IMR-90 (cell line): ENCODE measurements around the gene SLX4IP. TPM values are rescaled to one million over a fixed set of nuclear protein-coding genes. Genes with fewer than 3 reads are reported as not detected.

Experiments used
- ATAC-seq: fragments of 200-7000 bp; cut with Tn5 transposase; 2 replicates; pipeline ENCODE4 v1.9.1; 2020; ENCODE audit warnings: low read depth, mild to moderate bottlenecking, moderate library complexity
- BruUV-seq: library from RNA; stranded (reverse); fragments of 400-500 nt; replicated peaks from 2 replicates; lab custom pipeline; 2021; lab: Mats Ljungman, UMichigan
- CTCF ChIA-PET: fragments of 300-600 bp; formaldehyde crosslinking; extraction: SDS; loops from one replicate; lab custom pipeline; 2021; ENCODE audit warnings: antibody characterized with exemption; lab: Yijun Ruan, JAX
- POLR2A ChIA-PET: fragments of 300-600 bp; sonication (Branson Sonifier 250); formaldehyde crosslinking; loops from one replicate; lab custom pipeline; 2022; ENCODE audit warnings: antibody characterized with exemption; ENCODE audit not compliant: unreplicated experiment; lab: Charles Lee
- DNase-seq: peaks from one replicate; pipeline ENCODE4 v3.0.0; 2013
- H2AFZ ChIP-seq: replicated peaks from 2 replicates; pipeline ENCODE3; 2013; ENCODE audit warnings: low read length, mild to moderate bottlenecking; ENCODE audit not compliant: poor library complexity
- H2AK5ac ChIP-seq: 2 replicates; pipeline ENCODE4 v1.6.1; 2013; ENCODE audit warnings: low read depth, low read length, inconsistent platforms
- H2AK9ac ChIP-seq: replicated peaks from 2 replicates; pipeline ENCODE3; 2013; ENCODE audit warnings: mild to moderate bottlenecking, low read depth, low read length, moderate library complexity; ENCODE audit not compliant: poor library complexity
- H2BK120ac ChIP-seq: 2 replicates; pipeline ENCODE4 v1.6.1; 2013; ENCODE audit warnings: low read depth, low read length, inconsistent platforms
- H2BK15ac ChIP-seq: 3 replicates; pipeline ENCODE4 v1.6.1; 2013; ENCODE audit warnings: low read depth, low read length, inconsistent platforms
- H2BK20ac ChIP-seq: 2 replicates; pipeline ENCODE4 v1.6.1; 2013; ENCODE audit warnings: low read depth, mild to moderate bottlenecking, inconsistent platforms, low read length, moderate library complexity
- H2BK5ac ChIP-seq: 2 replicates; pipeline ENCODE4 v1.6.1; 2013; ENCODE audit warnings: mild to moderate bottlenecking, low read depth, low read length, inconsistent platforms; ENCODE audit not compliant: poor library complexity, severe bottlenecking
- H3K14ac ChIP-seq: replicated peaks from 2 replicates; pipeline ENCODE4 v1.6.1; 2013; ENCODE audit warnings: low read depth, low read length, inconsistent platforms
- H3K18ac ChIP-seq: 2 replicates; pipeline ENCODE4 v1.6.1; 2013; ENCODE audit warnings: low read depth, low read length, control low read depth
- H3K23ac ChIP-seq: 2 replicates; pipeline ENCODE4 v1.6.1; 2013; ENCODE audit warnings: low read depth, low read length, inconsistent platforms
- H3K27ac ChIP-seq: 2 replicates; pipeline ENCODE4 v1.5.1; 2013; ENCODE audit warnings: mild to moderate bottlenecking, control low read depth, low read length; ENCODE audit not compliant: insufficient read depth
- H3K27me3 ChIP-seq: 2 replicates; pipeline ENCODE4 v1.6.1; 2013; ENCODE audit warnings: low read length; ENCODE audit not compliant: control insufficient read depth, insufficient read depth
- H3K36me3 ChIP-seq: 2 replicates; pipeline ENCODE4 v1.6.1; 2013; ENCODE audit warnings: low read length, mixed read lengths; ENCODE audit not compliant: control insufficient read depth, insufficient read depth
- H3K4ac ChIP-seq: 2 replicates; pipeline ENCODE4 v1.6.1; 2013; ENCODE audit warnings: low read depth, low read length, inconsistent platforms
- H3K4me1 ChIP-seq: 2 replicates; pipeline ENCODE4 v1.6.1; 2013; ENCODE audit warnings: low read length, mixed read lengths; ENCODE audit not compliant: control insufficient read depth, insufficient read depth
- H3K4me2 ChIP-seq: 2 replicates; pipeline ENCODE4 v1.6.1; 2013; ENCODE audit warnings: low read depth, mild to moderate bottlenecking, control low read depth, low read length, moderate library complexity
- H3K4me3 ChIP-seq: 2 replicates; pipeline ENCODE4 v1.5.1; 2013; ENCODE audit warnings: low read depth, mild to moderate bottlenecking, control low read depth, low read length, moderate library complexity; ENCODE audit not compliant: insufficient read depth
- H3K56ac ChIP-seq: 2 replicates; pipeline ENCODE4 v1.6.1; 2013; ENCODE audit warnings: low read length, inconsistent platforms; ENCODE audit not compliant: insufficient read depth; ENCODE audit errors: extremely low read depth
- H3K79me1 ChIP-seq, 2 experiments: 2 replicates each; pipeline ENCODE4 v1.6.1; 2013; ENCODE audit warnings: low read length in 2 of 2, inconsistent platforms in 1 of 2, low read depth in 1 of 2
- H3K9ac ChIP-seq: 2 replicates; pipeline ENCODE4 v1.6.1; 2013; ENCODE audit warnings: low read depth, low read length, control low read depth
- H3K9me1 ChIP-seq: 2 replicates; pipeline ENCODE4 v1.6.1; 2013; ENCODE audit warnings: low read length, inconsistent platforms; ENCODE audit not compliant: insufficient read depth
- H3K9me3 ChIP-seq: 2 replicates; pipeline ENCODE4 v1.6.1; 2013; ENCODE audit warnings: low read length; ENCODE audit not compliant: control insufficient read depth, insufficient read depth
- H4K20me1 ChIP-seq: 2 replicates; pipeline ENCODE4 v1.6.1; 2013; ENCODE audit warnings: low read length, inconsistent platforms; ENCODE audit not compliant: insufficient read depth
- H4K5ac ChIP-seq: 2 replicates; pipeline ENCODE4 v1.6.1; 2013; ENCODE audit warnings: mild to moderate bottlenecking, low read depth, low read length, control low read depth
- H4K8ac ChIP-seq, 2 experiments: 2 replicates each; pipeline ENCODE4 v1.6.1; 2013; ENCODE audit warnings: low read depth in 2 of 2, low read length in 2 of 2, control low read depth in 1 of 2, inconsistent platforms in 1 of 2
- H4K91ac ChIP-seq: 2 replicates; pipeline ENCODE4 v1.6.1; 2013; ENCODE audit warnings: low read depth, low read length, inconsistent platforms; ENCODE audit not compliant: insufficient read depth
- CEBPB ChIP-seq: IDR thresholded peaks from 2 replicates; pipeline ENCODE4 v1.6.1; 2012; ENCODE audit warnings: low read depth, low read length, improper control_type of control experiment
- MXI1 ChIP-seq: IDR thresholded peaks from 2 replicates; pipeline ENCODE4 v1.6.1; 2012; ENCODE audit warnings: low read depth, mild to moderate bottlenecking, low read length, moderate library complexity, borderline replicate concordance
- RAD21 ChIP-seq: IDR thresholded peaks from 2 replicates; pipeline ENCODE4 v1.6.1; 2012; ENCODE audit warnings: low read length, improper control_type of control experiment
- WGBS, 2 experiments: methylation state at CpG; one replicate each; pipeline versions ENCODE4 v1.1.5 to v1.1.7; 2013; ENCODE audit warnings: missing lambda C conversion rate in 2 of 2; ENCODE audit not compliant: insufficient read length in 1 of 2; ENCODE audit errors: extremely low coverage in 2 of 2; 5-methylcytosine and 5-hydroxymethylcytosine counted together
- dilution Hi-C: fragments of 300-500 bp; cut with HindIII; formaldehyde crosslinking; loops from one replicate; pipeline ENCODE4 v1.14.3; 2018; ENCODE audit warnings: low sequenced_read_pairs; ENCODE audit not compliant: unreplicated experiment
- in situ Hi-C: fragments of 300-500 bp; cut with MboI; formaldehyde crosslinking; loops from 3 replicates; pipeline ENCODE4 v1.14.3; 2019; ENCODE audit warnings: low sequenced_read_pairs, inconsistent platforms, mixed read lengths
- intact Hi-C: fragments of 100-400 bp; cut with micrococcal nuclease; formaldehyde crosslinking; loops from 2 replicates; pipeline ENCODE4 v1.10.0; 2022
- polyA plus RNA-seq, 3 experiments: library from polyadenylated mRNA; depleted of rRNA; stranded (reverse); fragments of >200 nt; gene quantifications; 2 replicates each; pipeline ENCODE4 v1.2.3, GENCODE V29; 2012; ENCODE audit warnings: low replicate concordance in 1 of 3
- total RNA-seq: library from RNA; depleted of rRNA; stranded (reverse); fragments of >200 nt; gene quantifications from 2 replicates; pipeline ENCODE4 v1.2.3, GENCODE V29; 2012
- TF ChIP-seq, protein P1 (sequence below): conservative IDR thresholded peaks from 2 replicates; pipeline ENCODE4 v1.5.1; 2012; ENCODE audit warnings: mild to moderate bottlenecking, low read depth, low read length, improper control_type of control experiment

SLX4IP gene
- total and polyA plus RNA-seq, 2 of the 4 experiments (the other 2 are of a cell fraction), result 1.3 to 5.9 TPM

GRCh38 chr20:10642856-10643559, 207.9 kb downstream of the SLX4IP start:
- no peak overlapping the region for H4K5ac ChIP-seq
- no peaks in the 10 kb centered on the region for H3K9me3 ChIP-seq
- peaks cover 16% of the 10 kb centered on the region; the same call in 1 of the 2 replicates for H3K9me1 ChIP-seq
- no peak overlapping the region for H3K4me3 ChIP-seq
- BruUV-seq, result no TSS peak
- peak; percentile 18; the same call in 1 of the 2 replicates for ATAC-seq
- no peak overlapping the region for H3K14ac ChIP-seq
- H2AK9ac ChIP-seq, result no peak overlapping the region
- H3K56ac ChIP-seq, result no peak overlapping the region
- no peak overlapping the region for H2BK5ac ChIP-seq
- no peak overlapping the region for H4K91ac ChIP-seq
- TF ChIP-seq CEBPB (no peak), RAD21 (no peak), MXI1 (no peak)
- TF ChIP-seq, protein P1, sequence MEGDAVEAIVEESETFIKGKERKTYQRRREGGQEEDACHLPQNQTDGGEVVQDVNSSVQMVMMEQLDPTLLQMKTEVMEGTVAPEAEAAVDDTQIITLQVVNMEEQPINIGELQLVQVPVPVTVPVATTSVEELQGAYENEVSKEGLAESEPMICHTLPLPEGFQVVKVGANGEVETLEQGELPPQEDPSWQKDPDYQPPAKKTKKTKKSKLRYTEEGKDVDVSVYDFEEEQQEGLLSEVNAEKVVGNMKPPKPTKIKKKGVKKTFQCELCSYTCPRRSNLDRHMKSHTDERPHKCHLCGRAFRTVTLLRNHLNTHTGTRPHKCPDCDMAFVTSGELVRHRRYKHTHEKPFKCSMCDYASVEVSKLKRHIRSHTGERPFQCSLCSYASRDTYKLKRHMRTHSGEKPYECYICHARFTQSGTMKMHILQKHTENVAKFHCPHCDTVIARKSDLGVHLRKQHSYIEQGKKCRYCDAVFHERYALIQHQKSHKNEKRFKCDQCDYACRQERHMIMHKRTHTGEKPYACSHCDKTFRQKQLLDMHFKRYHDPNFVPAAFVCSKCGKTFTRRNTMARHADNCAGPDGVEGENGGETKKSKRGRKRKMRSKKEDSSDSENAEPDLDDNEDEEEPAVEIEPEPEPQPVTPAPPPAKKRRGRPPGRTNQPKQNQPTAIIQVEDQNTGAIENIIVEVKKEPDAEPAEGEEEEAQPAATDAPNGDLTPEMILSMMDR, result no peak
- no peak overlapping the region for H2AFZ ChIP-seq
- DNase-seq, result no peak
- no peaks in the 10 kb centered on the region for H4K20me1 ChIP-seq
- CTCF ChIA-PET, result no interaction called here
- peaks cover 3 to 25% of the 10 kb centered on the region in 2 experiments; a peak in 2 of 4 replicates for H3K79me1 ChIP-seq
- H3K27ac ChIP-seq, result no peak overlapping the region
- no peak overlapping the region for H2BK15ac ChIP-seq
- no peak overlapping the region for H3K9ac ChIP-seq
- H3K27me3 ChIP-seq, result no peaks in the 10 kb centered on the region
- H3K4me1 ChIP-seq, result peaks cover 6% of the 10 kb centered on the region
- WGBS, 2 experiments, result no CpG with 5 or more reads among the region's 4 CpGs
- intact Hi-C loops (no loop called here), in situ Hi-C loops (no loop called here), dilution Hi-C loops (no loop called here)
- no peak overlapping the region for H3K4me2 ChIP-seq
- H3K23ac ChIP-seq, result no peak overlapping the region; the same call in 1 of the 2 replicates
- no peak overlapping the region for H3K4ac ChIP-seq
- no peak overlapping the region for H2BK20ac ChIP-seq
- H2AK5ac ChIP-seq, result no peak overlapping the region
- no peak overlapping the region for H2BK120ac ChIP-seq
- peaks cover 87% of the 10 kb centered on the region for H3K36me3 ChIP-seq
- POLR2A ChIA-PET, result no interaction called here
- no peak overlapping the region for H3K18ac ChIP-seq
- H4K8ac ChIP-seq, result no peak overlapping the region
